ENCODE measurements around the gene TUBGCP6.

TUBGCP6 gene

DNA sequence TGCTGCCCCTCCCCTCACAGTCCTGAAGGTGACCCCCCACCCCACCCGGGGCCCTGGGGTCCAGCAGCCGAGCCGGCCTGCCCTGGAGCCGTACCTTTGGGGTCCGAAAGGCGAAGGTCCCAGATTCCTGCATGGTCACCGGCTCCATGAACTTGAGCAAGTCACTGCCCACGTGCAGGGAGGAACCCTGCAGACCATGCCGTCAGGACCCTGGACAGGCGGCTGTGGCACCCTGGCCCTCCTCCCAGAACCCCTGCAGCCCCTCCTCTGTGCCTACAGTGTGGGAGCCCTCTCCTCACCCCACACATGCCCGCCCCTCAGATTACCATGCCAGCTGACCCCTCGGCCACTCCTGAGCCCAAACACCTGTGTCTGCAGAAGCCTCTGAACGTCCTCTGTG, 39.7 kb upstream of the TUBGCP6 start:
- H3K4me3 ChIP-seq (replicated peaks; ENCODE audit: low read depth, low read length): no peak overlapping the region
- TF ChIP-seq, protein P1, sequence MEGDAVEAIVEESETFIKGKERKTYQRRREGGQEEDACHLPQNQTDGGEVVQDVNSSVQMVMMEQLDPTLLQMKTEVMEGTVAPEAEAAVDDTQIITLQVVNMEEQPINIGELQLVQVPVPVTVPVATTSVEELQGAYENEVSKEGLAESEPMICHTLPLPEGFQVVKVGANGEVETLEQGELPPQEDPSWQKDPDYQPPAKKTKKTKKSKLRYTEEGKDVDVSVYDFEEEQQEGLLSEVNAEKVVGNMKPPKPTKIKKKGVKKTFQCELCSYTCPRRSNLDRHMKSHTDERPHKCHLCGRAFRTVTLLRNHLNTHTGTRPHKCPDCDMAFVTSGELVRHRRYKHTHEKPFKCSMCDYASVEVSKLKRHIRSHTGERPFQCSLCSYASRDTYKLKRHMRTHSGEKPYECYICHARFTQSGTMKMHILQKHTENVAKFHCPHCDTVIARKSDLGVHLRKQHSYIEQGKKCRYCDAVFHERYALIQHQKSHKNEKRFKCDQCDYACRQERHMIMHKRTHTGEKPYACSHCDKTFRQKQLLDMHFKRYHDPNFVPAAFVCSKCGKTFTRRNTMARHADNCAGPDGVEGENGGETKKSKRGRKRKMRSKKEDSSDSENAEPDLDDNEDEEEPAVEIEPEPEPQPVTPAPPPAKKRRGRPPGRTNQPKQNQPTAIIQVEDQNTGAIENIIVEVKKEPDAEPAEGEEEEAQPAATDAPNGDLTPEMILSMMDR (IDR thresholded peaks at IDR 0.05; ENCODE audit: low read depth, low read length, missing control alignments): no peak
- DNase-seq (ENCODE audit: extremely low read depth, low read depth): no peak

DNA sequence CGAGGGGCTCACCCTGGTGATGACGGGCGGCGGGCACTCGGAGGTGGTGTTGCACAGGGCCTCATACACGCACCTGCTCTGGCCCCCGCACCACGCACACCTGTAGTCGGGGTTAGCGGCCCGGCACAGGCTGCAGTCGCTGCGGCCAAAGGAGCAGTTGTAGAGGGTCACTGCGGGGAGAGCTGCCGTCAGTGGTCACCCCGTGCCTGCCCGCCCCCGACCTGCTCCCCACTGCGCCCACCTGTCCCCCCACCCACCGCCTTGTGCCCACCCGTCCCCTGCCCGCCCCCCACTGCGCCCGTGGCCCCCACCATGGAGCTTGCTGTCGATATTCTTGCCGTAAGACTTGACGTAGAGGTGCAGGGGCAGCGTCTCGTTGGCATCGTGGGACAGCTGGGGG, 39.0 kb upstream of the TUBGCP6 start:
- TF ChIP-seq, protein P1 (IDR thresholded peaks at IDR 0.05; ENCODE audit: low read depth, low read length, missing control alignments): no peak
- H3K4me3 ChIP-seq (replicated peaks; ENCODE audit: low read depth, low read length): no peak overlapping the region
- DNase-seq (ENCODE audit: extremely low read depth, low read depth): no peak

DNA sequence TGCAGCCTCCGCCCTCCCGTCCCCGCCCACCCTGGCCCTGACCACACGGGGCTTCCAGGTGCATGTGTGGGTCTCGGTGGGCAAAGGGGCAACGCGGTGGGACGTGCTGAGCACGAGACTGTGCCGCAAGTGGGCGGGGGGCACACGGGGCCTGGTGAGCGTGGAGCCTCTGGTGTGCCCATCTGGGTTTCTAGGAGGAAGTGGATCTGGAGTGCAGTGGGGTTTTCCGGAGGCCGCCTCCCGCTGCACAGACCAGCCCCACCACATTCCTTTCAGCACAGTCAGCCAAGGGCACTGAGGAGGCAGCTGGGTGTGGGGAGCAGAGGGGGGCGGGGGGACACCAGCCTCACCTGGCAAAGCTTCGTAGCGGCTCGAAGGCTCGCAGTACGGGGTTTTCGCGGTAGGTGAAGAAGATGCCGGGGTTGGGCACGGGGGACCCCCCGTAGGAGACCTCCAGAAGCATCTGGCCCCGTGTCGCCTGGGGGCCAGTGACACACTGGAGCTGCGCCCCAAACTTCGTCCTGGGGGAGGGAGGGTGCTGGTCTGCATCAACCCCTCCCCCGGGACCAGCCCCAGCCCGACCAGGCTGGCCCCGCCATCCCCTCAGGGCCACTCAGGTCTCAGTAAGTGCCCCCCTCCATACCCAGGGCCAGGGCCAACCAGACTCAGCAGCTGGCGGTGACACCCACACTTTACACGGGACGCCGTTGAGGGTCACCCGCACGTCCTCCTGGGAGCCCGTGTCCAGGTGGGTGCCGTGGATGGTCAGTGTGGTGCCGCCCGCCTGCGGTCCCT, 37.7 kb upstream of the TUBGCP6 start:
- TF ChIP-seq, protein P1 (IDR thresholded peaks at IDR 0.05; ENCODE audit: low read depth, low read length, missing control alignments): no peak
- DNase-seq (ENCODE audit: extremely low read depth, low read depth): no peak
- H3K4me3 ChIP-seq (replicated peaks; ENCODE audit: low read depth, low read length): no peak overlapping the region

DNA sequence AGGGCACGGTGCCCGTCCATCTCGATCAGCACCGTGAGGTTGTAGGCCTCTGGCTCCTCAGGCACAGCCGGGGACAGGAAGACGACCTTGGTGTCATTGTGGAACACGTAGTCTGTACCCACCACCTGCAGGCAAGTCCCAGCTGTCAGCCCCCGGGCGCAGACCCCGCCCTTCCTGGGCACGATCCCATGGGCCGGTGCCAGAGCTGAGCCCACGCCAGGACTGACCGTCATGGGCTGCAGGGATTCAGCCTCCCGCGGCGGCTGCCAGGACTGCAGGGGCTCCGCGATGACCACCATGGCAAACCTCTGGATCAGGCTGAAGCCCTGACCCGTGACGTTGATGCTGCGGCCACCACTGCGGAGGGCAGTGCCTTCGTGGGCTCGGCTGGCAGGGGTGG, 37.1 kb upstream of the TUBGCP6 start:
- no peak for DNase-seq (ENCODE audit: extremely low read depth, low read depth)
- TF ChIP-seq, protein P1 (IDR thresholded peaks at IDR 0.05; ENCODE audit: low read depth, low read length, missing control alignments): no peak
- H3K4me3 ChIP-seq (replicated peaks; ENCODE audit: low read depth, low read length): no peak overlapping the region

DNA sequence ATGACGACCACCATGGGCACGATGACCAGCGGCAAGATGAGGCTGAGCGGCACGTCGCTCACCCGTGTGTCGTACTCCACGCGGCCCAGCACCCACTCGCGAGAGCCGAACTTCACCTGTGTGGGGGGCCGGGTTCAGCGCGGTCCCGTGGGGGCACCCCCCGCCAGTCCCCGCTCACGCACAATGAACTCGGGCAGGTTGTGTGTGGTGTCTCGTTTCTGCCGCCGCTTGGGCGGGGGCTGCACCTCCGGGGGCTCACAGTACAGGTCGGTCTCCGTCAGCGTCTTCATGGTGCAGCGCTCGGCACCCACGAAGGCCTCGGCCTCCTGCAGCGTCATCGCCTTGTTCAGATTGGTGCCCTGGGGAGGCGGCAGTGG, 36.5 kb upstream of the TUBGCP6 start:
- no peak for DNase-seq (ENCODE audit: extremely low read depth, low read depth)
- TF ChIP-seq, protein P1 (IDR thresholded peaks at IDR 0.05; ENCODE audit: low read depth, low read length, missing control alignments): no peak
- H3K4me3 ChIP-seq (replicated peaks; ENCODE audit: low read depth, low read length): no peak overlapping the region

DNA sequence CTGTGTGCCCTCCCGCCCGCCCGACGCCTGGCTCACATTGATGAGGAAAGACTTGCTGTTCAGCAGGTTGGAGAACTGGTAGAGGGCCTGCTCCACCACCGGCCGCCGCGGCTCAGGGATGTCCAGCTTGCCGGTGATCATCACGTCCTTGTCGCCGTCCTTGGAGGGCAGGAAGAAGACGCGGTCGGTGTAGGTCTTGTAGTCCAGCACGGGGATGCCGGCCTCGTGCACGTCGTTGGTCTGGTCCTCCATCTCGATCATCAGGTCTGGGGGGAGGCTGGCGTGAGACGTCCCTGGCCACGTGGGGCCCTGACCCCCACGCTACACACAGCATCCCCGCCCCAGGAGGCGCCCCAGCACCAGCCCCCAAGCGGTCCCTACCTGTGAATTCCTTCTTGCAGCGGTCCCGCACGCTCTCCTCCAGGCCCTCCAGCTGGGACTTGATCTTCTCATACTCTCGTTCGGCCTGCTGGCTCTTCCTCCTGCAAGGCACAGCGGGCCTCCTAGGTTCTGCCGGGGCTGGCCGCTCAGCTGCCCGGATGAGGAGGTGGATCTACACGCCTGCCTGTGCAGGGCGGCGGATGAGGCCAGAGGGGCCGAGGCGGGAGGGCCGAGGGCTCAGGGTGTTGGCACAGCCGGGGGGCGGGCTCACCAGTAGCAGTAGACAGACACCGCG, 36.0 kb upstream of the TUBGCP6 start:
- DNase-seq (ENCODE audit: extremely low read depth, low read depth): no peak
- TF ChIP-seq, protein P1 (IDR thresholded peaks at IDR 0.05; ENCODE audit: low read depth, low read length, missing control alignments): no peak
- H3K4me3 ChIP-seq (replicated peaks; ENCODE audit: low read depth, low read length): no peak overlapping the region

All from HFF-Myc (cell line).